ENCODE measurements around the gene DNAJB6.

Gene DNAJB6

GRCh38 chr7:157389951-157390730 is 53.3 kb downstream of the DNAJB6 start:
- DNase-seq (ENCODE audit: extremely low read depth, low read depth) = no peak
- TF ChIP-seq CTCF (IDR thresholded peaks at IDR 0.05; ENCODE audit: low read depth, low read length) = no peak

- TF ChIP-seq CTCF (IDR thresholded peaks at IDR 0.05; ENCODE audit: low read depth, low read length) = no peak
- DNase-seq (ENCODE audit: extremely low read depth, low read depth) = no peak
Measured at GRCh38 chr7:157391036-157391710, 54.4 kb downstream of the DNAJB6 start.

- no peak for DNase-seq (ENCODE audit: extremely low read depth, low read depth)
- no peak for TF ChIP-seq CTCF (IDR thresholded peaks at IDR 0.05; ENCODE audit: low read depth, low read length)
Measured at GRCh38 chr7:157392256-157393037, 55.6 kb downstream of the DNAJB6 start.

GRCh38 chr7:157394246-157395191 is 57.7 kb downstream of the DNAJB6 start:
- DNase-seq (ENCODE audit: extremely low read depth, low read depth) = no peak
- TF ChIP-seq CTCF (IDR thresholded peaks at IDR 0.05; ENCODE audit: low read depth, low read length) = no peak

- no peak for TF ChIP-seq CTCF (IDR thresholded peaks at IDR 0.05; ENCODE audit: low read depth, low read length)
- DNase-seq (ENCODE audit: extremely low read depth, low read depth) = no peak
Measured at GRCh38 chr7:157395206-157395605, 58.4 kb downstream of the DNAJB6 start.

- TF ChIP-seq CTCF (IDR thresholded peaks at IDR 0.05; ENCODE audit: low read depth, low read length) = no peak
- no peak for DNase-seq (ENCODE audit: extremely low read depth, low read depth)
Measured at GRCh38 chr7:157396316-157397035, 59.7 kb downstream of the DNAJB6 start.
